SJSA1 (cell line): ENCODE results near the gene BID. TPM values are rescaled to one million over a fixed set of nuclear protein-coding genes. Genes with fewer than 3 reads are reported as not detected.
"Not testable (repeated sequence)": the region's sequence is repeated elsewhere in the genome, so short reads cannot be mapped to it uniquely, and the experiment has no call there.

ENCODE experiments used
- DNase-seq, 2 experiments: peaks; one replicate each; pipeline ENCODE4 v3.0.0-alpha.2; 2015 to 2020; ENCODE audit warnings: low spot score in 2 of 2, low read depth in 1 of 2
- H3K27ac ChIP-seq: fragments of 250-450 bp; sonication (Bioruptor Pico); 2 replicates; pipeline ENCODE4 v1.5.1; 2020; ENCODE audit warnings: mild to moderate bottlenecking, moderate library complexity
- H3K27me3 ChIP-seq: fragments of 250-450 bp; sonication (Bioruptor Pico); replicated peaks from 2 replicates; pipeline ENCODE4 v1.5.1; 2020; ENCODE audit warnings: mild to moderate bottlenecking, moderate library complexity
- H3K36me3 ChIP-seq: fragments of 250-450 bp; sonication (Bioruptor Pico); 2 replicates; pipeline ENCODE4 v1.5.1; 2020; ENCODE audit warnings: mild to moderate bottlenecking
- H3K4me1 ChIP-seq: fragments of 250-450 bp; sonication (Bioruptor Pico); replicated peaks from 2 replicates; pipeline ENCODE4 v1.6.1; 2021; ENCODE audit warnings: mild to moderate bottlenecking
- H3K4me3 ChIP-seq: fragments of 250-450 bp; sonication (Bioruptor Pico); 2 replicates; pipeline ENCODE4 v1.5.1; 2020; ENCODE audit warnings: mild to moderate bottlenecking
- H3K9me3 ChIP-seq: fragments of 250-450 bp; sonication (Bioruptor Pico); replicated peaks from 2 replicates; pipeline ENCODE4 v1.5.1; 2020; ENCODE audit warnings: mild to moderate bottlenecking
- total RNA-seq: library from RNA; depleted of rRNA; stranded (reverse); fragments of >200 nt; shearing (Covaris generic); gene quantifications from 2 replicates; pipeline ENCODE4 v1.2.3, GENCODE V29; 2014

Gene BID
- total RNA-seq, 1 experiment from 2014 or later = 27.0 TPM

DNA sequence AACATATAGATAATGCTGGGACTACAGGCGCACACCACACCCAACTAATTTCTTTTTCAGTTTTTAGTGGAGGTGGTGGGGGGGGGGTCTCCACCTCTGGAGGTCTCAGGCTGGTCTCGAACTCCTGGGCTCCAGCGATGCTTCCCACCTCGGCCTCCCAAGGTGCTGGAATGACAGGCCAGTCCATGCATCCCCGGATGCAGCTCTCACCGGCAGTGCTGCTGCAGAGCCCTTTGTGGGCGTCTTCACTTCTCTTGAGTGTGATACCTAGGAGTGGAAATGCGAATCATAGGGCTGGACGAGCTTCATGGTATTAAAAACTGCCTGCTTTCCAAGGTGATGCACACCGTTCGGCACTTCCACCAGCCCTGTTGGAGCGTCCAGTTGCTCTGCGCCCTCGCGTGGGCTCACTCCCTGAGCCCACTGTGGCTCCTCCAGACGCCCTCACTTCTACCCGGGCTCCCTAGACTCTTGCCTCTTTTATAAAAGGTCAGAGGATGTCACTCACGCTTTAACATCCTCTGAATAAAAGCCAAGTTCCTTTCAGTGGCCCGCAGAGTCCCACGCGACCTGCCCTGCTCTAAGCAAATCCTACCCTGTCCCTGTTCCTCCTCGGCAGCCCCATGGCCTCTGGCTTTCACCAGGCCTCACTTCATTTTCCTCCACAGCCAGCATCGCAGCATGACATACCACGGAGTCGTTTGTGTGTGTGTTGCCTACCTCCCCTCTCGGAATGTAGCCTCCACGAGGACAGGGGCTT is 837 bp upstream of the BID start:
- H3K4me1 ChIP-seq = peaks cover 22% of the 10 kb centered on the region
- no peak overlapping the region for H3K27ac ChIP-seq
- DNase-seq = no peak
- no peaks in the 10 kb centered on the region; the same call in 1 of the 2 replicates for H3K9me3 ChIP-seq
- no peaks in the 10 kb centered on the region for H3K27me3 ChIP-seq
- no peak overlapping the region for H3K4me3 ChIP-seq
- no peaks in the 10 kb centered on the region for H3K36me3 ChIP-seq

DNA sequence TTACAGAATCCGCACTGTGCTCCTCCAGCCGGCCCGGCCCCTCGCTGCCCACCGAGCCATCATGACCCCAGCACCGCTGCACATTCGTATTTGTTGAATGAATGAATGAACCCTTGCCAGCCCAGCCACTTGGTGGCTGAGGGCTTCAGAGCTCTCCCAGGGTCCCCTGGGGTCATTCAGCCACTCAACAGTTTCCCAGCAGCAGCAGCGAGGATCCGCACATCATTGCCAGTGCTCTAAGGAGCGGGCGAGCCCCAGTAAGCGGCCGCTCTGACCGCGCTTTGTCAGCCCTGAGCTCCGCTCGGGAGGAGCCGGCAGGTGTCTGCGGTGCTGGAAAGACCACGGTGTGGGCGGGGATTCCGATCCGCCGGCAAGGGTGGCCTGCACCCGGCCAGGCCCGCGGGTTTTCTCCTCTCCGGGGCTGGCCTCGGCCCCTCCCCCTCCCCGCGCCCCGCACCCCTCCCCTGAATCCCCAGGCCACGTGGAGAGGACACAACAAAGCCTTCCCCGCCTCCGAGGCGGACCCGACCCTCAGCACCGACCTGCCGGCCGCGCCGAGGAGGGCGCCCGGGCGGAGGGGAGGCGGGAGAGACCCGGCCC is 563 bp downstream of the BID start:
- Histone ChIP-seq H3K36me3 (no peaks in the 10 kb centered on the region), H3K27me3 (no peaks in the 10 kb centered on the region), H3K9me3 (no peaks in the 10 kb centered on the region; the same call in 1 of the 2 replicates), H3K27ac (no peak overlapping the region), H3K4me1 (peaks cover 22% of the 10 kb centered on the region), H3K4me3 (peak overlapping the region; percentile 73)
- no peak for DNase-seq

DNA sequence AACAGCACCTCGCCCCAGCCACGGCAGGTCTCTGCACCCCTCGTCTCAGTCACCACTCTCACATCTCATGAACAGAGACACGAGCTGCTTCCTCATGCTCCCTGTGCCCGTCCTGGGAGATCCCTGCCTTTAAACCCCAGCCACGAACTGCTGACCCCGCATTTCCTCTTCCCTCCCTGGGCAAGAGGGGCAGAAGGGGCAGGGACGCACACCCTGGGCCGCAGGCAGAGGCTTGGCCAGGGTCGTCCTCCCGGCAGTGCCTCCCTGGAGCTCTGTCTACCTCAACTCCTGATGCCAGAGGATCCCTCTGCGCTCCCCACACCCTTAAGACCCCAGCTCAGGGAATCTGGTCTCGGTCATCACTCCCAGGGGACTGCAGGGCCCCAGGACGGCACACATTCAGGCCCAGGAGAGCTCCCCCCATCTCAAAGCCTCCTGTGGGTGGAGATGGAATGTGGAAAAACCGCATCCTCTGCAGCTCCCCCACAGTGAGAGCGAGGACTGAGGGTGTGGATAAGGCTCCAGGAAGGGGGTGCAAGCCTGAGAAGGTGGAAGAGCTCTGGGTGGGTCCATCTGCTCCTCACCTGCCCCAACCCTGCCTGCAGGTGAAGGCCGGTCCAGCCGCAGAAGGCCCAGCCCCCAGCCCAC is 1.2 kb downstream of the BID start:
- Histone ChIP-seq H3K27ac (no peak overlapping the region), H3K4me3 (peak overlapping the region; percentile 73), H3K4me1 (peaks cover 22% of the 10 kb centered on the region), H3K27me3 (no peaks in the 10 kb centered on the region), H3K36me3 (no peaks in the 10 kb centered on the region), H3K9me3 (no peaks in the 10 kb centered on the region; the same call in 1 of the 2 replicates)
- DNase-seq = no peak

DNA sequence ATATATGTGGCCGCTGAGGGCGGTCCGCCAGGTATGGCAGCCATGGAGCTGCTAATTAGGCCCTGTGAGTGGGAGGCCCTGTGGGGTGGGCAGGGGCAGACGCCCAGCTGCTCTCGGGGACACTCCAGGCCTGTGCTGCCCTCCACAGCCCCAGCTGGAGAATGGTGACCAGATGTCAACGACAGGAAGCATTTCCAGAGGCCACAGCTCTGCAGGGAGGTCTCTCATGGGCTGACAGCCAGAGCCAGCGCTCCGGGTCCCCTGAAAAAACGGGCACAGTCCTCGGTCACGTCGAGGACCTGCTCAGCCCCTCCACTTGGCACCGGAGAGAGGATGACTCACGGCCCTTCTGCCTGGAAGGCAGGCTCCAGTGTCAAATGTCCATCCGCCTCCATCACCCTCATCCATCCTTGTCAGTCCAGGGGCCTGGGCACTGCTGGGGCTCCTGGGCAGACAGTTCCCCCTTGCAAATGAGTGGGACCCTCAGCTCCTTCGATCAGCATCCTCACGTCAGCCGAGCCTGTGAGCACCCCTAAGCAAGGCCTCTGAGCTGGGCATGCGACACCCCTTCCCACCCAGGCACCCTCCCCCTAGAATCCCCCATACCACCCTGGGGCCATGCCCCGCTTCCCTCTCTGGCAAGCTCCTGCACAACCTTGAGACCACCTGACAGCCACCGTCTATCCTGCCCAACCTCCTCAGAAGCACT is 1.9 kb downstream of the BID start:
- DNase-seq = no peak

DNA sequence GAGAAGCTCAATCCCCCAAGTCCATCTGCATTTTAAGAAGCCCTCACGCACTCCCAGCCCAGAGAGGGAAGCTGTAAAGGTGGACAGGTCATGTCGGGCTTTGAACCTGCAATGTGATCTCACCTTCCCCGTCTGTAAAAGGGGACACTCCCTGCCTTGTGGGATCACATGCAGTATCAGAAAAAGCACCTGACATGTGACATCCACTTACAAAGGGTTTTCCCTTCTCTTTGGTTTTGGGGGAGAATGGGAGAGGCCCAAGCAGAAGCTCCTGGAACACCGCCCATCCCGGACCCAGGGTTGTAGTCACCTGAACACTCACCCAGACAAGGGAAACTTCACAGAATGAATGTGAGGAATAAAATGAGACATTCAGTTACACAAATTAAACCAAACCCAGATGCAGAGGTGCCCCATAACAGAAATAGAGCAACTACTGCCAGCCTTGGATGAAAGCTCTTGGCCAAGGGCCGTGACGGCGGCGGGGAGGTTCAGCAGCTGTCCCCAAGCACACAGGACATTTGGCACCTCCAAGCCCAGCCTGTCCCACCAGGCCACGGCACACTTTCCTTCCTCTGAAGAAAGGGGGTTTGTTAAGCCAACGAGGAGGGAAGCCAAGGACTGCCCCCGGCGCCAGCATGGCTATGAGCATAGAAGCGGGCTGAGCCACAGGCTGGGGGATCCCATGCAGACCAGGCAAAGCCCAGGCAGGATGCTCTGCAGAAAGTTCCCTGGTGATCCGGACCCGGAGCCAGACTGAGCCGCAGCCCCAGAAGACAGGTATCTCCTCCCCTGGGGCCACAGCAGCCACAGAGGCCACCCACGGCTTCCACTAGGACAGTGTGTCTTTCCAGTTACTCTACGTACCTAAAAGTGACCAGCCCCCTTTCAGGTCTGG is 3.8 kb downstream of the BID start:
- peaks cover 22% of the 10 kb centered on the region for H3K4me1 ChIP-seq
- H3K27me3 ChIP-seq = no peaks in the 10 kb centered on the region
- no peak overlapping the region for H3K4me3 ChIP-seq
- H3K27ac ChIP-seq = no peak overlapping the region
- H3K36me3 ChIP-seq = no peaks in the 10 kb centered on the region
- no peaks in the 10 kb centered on the region; the same call in 1 of the 2 replicates for H3K9me3 ChIP-seq
- no peak for DNase-seq

More for the DNA sequence above, 1.9 kb downstream of the BID start:
- no peaks in the 10 kb centered on the region for H3K27me3 ChIP-seq
- H3K4me3 ChIP-seq = no peak overlapping the region
- no peaks in the 10 kb centered on the region; the same call in 1 of the 2 replicates for H3K9me3 ChIP-seq
- peaks cover 22% of the 10 kb centered on the region for H3K4me1 ChIP-seq
- no peaks in the 10 kb centered on the region for H3K36me3 ChIP-seq
- H3K27ac ChIP-seq = no peak overlapping the region

DNA sequence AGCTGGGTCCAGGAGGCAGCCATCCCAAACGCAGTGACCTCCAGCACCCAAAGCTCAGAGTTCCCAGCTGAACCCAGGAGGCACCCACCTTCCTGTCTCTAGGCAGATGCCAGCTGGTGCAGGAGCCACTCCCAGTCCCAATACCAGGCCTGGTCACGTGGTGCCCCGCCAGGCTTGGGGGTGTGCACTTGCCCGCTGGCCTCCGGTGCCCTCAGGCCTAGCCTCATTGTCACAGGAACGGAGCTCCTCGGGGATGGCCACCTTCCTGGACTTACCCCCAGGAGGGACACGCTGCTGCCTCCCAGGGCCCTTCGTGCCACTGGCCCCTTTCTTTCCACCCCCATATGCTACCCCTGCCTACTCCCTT is 4.6 kb downstream of the BID start:
- H3K4me1 ChIP-seq = peaks cover 21% of the 10 kb centered on the region
- H3K9me3 ChIP-seq = no peaks in the 10 kb centered on the region; the same call in 1 of the 2 replicates
- no peak overlapping the region for H3K27ac ChIP-seq
- H3K27me3 ChIP-seq = no peaks in the 10 kb centered on the region
- DNase-seq = no peak
- no peaks in the 10 kb centered on the region for H3K36me3 ChIP-seq
- no peak overlapping the region for H3K4me3 ChIP-seq

DNA sequence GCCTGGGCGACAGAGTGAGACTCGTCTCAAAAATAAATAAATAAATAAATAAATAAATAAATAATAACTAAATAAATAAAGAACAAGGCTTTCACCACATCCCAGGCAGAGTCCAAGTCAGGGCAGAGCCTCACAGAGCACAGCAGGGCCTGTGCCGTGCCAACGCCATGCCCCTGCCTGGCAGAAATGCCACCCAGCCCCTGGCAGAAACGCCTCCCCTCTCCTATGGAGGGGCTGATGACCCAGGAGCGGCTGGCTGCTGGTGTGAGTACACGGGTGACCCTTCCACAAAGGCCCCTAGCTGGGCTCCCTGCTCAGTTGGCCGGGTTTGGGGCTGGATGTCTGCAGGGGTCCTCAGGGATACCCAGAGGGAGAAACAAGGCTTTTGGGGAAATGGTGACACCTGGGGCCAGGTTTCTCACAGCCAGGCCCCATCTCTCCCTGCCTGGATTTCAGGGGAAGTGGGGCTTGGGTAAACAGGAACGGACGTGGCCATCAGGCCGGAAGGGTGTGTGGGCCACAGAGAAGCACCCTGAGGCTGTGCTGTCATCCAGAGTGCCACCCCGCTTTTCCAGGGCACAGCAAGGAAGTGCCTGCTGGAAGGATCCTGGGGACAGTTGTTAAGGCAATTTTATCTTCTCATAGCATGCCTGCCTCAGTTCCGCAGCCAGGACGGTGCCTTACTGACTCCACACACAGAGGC is 5.1 kb downstream of the BID start:
- no peak for DNase-seq
- peaks cover 18% of the 10 kb centered on the region for H3K4me1 ChIP-seq
- no peaks in the 10 kb centered on the region; the same call in 1 of the 2 replicates for H3K9me3 ChIP-seq
- H3K36me3 ChIP-seq = no peaks in the 10 kb centered on the region
- H3K27ac ChIP-seq = no peak overlapping the region
- no peaks in the 10 kb centered on the region for H3K27me3 ChIP-seq
- no peak overlapping the region for H3K4me3 ChIP-seq

DNA sequence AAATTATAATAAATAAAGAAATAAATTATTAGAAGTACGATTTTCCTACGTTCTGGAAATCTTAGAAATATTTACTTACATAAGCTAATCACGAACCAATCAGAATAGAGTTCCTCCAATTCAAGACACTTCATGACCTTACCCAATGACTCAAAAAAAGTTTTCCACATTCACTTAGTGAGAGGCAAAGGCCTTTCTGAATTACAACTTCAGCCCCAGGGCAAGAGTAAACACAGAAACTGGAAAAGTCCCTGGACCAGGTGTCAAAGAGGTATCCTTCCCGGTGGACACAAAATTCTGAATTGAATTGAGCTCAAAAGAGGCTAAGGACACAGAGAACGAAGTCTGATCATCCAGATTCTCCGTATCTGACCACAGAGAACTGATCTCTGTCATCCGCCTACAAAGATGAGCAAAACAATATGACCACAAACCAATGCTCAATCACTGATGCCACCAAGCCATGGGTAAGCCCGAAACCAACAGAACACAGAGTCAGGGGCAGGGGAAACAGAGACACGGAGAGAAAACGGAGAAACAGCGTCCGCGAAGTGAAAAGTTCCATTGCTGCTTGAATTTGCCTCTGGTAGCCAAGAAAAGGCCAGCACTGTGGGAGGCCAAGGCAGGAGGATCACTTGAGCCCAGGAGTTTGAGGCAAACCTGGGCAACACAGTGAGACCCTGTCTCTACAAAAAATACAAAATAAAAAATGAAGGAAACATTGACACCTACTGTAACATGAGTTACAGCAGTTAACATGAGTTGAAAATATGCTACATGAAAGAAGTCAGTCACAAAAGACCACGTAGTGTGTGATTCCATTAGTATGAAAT is 6.8 kb downstream of the BID start:
- no peak for DNase-seq
- H3K27me3 ChIP-seq = no peaks in the 10 kb centered on the region
- H3K4me3 ChIP-seq = no peak overlapping the region
- peaks cover 5% of the 10 kb centered on the region for H3K4me1 ChIP-seq
- H3K36me3 ChIP-seq = no peaks in the 10 kb centered on the region
- H3K9me3 ChIP-seq = no peaks in the 10 kb centered on the region; the same call in 1 of the 2 replicates
- H3K27ac ChIP-seq = no peak overlapping the region

DNA sequence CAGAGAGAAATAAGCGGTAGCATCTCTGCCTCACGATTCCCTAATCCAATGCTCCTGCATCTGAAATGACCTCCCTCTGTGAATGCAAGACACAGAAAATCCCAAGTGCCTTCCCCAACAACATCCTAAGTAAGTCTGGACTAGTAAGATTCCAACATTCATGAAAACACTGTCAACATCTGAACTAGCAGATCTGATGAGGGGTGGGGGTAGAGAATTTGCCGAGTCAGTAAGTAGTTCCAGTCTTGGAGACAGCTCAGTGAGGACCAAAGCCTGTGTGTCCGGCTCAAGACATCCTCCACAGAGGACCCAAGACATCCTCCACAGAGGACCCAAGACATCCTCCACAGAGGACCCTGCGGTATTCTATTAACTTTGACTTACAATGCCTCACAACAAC is 9.4 kb downstream of the BID start:
- not testable (repeated sequence) for H3K27me3 ChIP-seq, H3K36me3 ChIP-seq, H3K4me3 ChIP-seq, DNase-seq, H3K27ac ChIP-seq, H3K4me1 ChIP-seq, H3K9me3 ChIP-seq

DNA sequence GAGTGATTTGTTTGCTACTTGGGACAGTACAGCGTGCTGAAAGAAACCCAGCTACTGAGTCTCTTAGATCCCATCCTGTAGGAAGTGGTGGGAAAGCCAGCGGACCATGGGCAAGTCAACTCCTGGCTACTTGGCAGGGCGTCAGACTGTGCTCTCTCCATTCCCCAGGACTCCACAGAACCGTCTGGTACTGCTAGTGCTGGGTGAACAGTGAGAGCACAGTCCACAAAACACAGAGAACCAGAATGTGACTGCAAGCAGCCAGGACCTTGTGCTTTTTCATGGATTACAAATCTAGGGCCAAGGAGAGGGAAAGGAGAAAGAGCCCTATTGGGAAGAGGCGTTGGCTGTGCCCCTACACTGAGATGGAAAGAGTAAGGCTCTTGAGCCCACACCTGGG is 10.2 kb downstream of the BID start:
- no peak for DNase-seq
- no peak overlapping the region for H3K4me3 ChIP-seq
- H3K36me3 ChIP-seq = no peaks in the 10 kb centered on the region
- no peak overlapping the region for H3K27ac ChIP-seq
- no peaks in the 10 kb centered on the region for H3K4me1 ChIP-seq
- no peaks in the 10 kb centered on the region for H3K27me3 ChIP-seq
- no peaks in the 10 kb centered on the region for H3K9me3 ChIP-seq

DNA sequence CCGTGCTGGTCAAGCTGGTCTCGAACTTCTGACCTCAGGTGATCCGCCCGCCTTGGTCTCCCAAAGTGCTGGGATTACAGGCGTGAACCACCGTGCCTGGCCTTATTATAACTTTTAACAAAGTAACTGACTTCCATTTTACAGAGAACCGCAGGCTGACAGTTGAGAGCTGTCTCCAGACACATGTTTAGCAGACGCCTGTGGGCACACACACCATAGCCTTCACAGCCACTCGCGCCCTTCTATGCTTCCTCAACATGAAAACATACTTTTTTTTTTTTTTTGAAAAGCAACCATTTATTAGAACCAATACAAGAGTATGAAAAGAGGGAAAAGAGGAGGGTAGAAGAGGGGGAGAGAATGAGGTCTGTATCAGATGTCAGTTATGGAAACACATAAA is 10.8 kb downstream of the BID start:
- not testable (repeated sequence) for H3K27me3 ChIP-seq, H3K36me3 ChIP-seq, H3K4me1 ChIP-seq, H3K4me3 ChIP-seq, DNase-seq, H3K9me3 ChIP-seq, H3K27ac ChIP-seq

DNA sequence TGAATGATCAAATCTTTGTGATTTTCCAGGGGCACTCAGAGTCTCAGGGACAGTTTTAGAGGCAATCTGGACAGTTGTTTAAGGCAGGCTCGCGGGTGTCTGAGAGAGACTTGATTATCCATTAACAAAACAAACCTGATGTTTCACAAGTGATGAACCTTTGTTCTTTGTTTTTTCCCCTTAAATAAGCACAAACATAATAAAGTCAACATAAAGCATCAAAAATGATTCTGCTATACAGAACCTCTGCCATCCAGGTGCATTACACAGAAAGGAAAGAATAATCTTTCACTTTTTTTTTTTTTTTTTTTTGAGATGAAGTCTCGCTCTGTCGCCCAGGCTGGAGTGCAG is 13.2 kb downstream of the BID start:
- Histone ChIP-seq H3K36me3 (no peaks in the 10 kb centered on the region), H3K27me3 (no peaks in the 10 kb centered on the region), H3K9me3 (no peaks in the 10 kb centered on the region), H3K4me1 (no peaks in the 10 kb centered on the region), H3K4me3 (no peak overlapping the region), H3K27ac (no peak overlapping the region)
- no peak for DNase-seq
